Naive B cell (primary cell): ENCODE results near the gene SLC39A13. TPM values are rescaled to one million over a fixed set of nuclear protein-coding genes. Genes with fewer than 3 reads are reported as not detected.

ENCODE experiments used
- ATAC-seq, 2 donors: fragments of 150-1000 bp; cut with Tn5 transposase; 2 replicates each; pipeline ENCODE4 v1.10.0; 2021; ENCODE audit warnings: low read depth in 2 of 2, mild to moderate bottlenecking in 2 of 2, moderate library complexity in 2 of 2
- DNase-seq: peaks from one replicate; pipeline ENCODE4 v3.0.0; 2022
- H3K27ac Mint-ChIP-seq, 6 donors: one replicate each; pipeline ENCODE4 v1.8.0; 2020 to 2022; ENCODE audit warnings: mild to moderate bottlenecking in 6 of 6, mixed read lengths in 6 of 6, moderate library complexity in 5 of 6, inconsistent platforms in 2 of 6
- H3K27me3 Mint-ChIP-seq, 3 donors: one replicate each; pipeline ENCODE4 v1.8.0; 2021 to 2022; ENCODE audit warnings: mixed read lengths in 3 of 3, mild to moderate bottlenecking in 1 of 3
- H3K36me3 Mint-ChIP-seq, 2 donors: one replicate each; pipeline ENCODE4 v1.8.0; 2020 to 2022; ENCODE audit warnings: mixed read lengths in 2 of 2, inconsistent platforms in 1 of 2, mild to moderate bottlenecking in 1 of 2
- H3K4me1 Mint-ChIP-seq, 3 donors: one replicate each; pipeline ENCODE4 v1.8.0; 2020 to 2022; ENCODE audit warnings: mixed read lengths in 3 of 3, inconsistent platforms in 1 of 3, mild to moderate bottlenecking in 1 of 3, moderate library complexity in 1 of 3
- H3K4me3 Mint-ChIP-seq, 8 donors: one replicate each; pipeline ENCODE4 v1.8.0; 2020 to 2022; ENCODE audit warnings: mild to moderate bottlenecking in 8 of 8, mixed read lengths in 8 of 8, moderate library complexity in 8 of 8, inconsistent platforms in 2 of 8
- H3K9me3 Mint-ChIP-seq, 7 donors: one replicate each; pipeline ENCODE4 v1.8.0; 2020 to 2022; ENCODE audit warnings: mixed read lengths in 7 of 7, mild to moderate bottlenecking in 5 of 7, inconsistent platforms in 2 of 7, moderate library complexity in 1 of 7
- polyA plus RNA-seq, 6 donors: library from polyadenylated mRNA; unstranded; fragments of 300-500 nt; fragmentation: Illumina TruSeq; gene quantifications; one replicate each; pipeline ENCODE4 v1.2.3, GENCODE V29; 2021; ENCODE audit warnings: low read depth in 6 of 6

The SLC39A13 gene
- polyA plus RNA-seq, 6 donors from 2014 or later, result 7.5 to 21.9 (median 17.2) TPM

- H3K4me1 Mint-ChIP-seq, result peaks cover 52 to 70% (median 70%) of the 10 kb centered on the region in 3 donors
- peak overlapping the region; percentile 57 to 94 (median 87) for H3K4me3 Mint-ChIP-seq
- H3K9me3 Mint-ChIP-seq, result no peaks in the 10 kb centered on the region
These were observed 9.8 kb upstream of the SLC39A13 start for GRCh38 chr11:47398551-47398950.

GRCh38 chr11:47399860-47400767 is 8.3 kb upstream of the SLC39A13 start:
- peak; percentile 71 to 73 for ATAC-seq
- Mint-ChIP-seq H3K4me3 (peak overlapping the region; percentile 83 to 96 (median 92)), H3K27ac (peak overlapping the region; percentile 84 to 97 (median 94)), H3K4me1 (peaks cover 44 to 60% (median 60%) of the 10 kb centered on the region in 3 donors), H3K36me3 (no peaks in the 10 kb centered on the region), H3K9me3 (no peaks in the 10 kb centered on the region), H3K27me3 (no peaks in the 10 kb centered on the region)
- DNase-seq, result peak; percentile 53

More at GRCh38 chr11:47398551-47398950, 9.8 kb upstream of the SLC39A13 start:
- ATAC-seq (no peak), DNase-seq (no peak)
- no peaks in the 10 kb centered on the region for H3K27me3 Mint-ChIP-seq
- peak overlapping the region in 4 of 6 donors; percentile 7 to 96 (median 62) for H3K27ac Mint-ChIP-seq
- H3K36me3 Mint-ChIP-seq, result no peaks in the 10 kb centered on the region

- Mint-ChIP-seq H3K36me3 (no peaks in the 10 kb centered on the region), H3K4me3 (peak overlapping the region; percentile 83 to 96 (median 84)), H3K9me3 (no peaks in the 10 kb centered on the region), H3K27ac (peak overlapping the region; percentile 57 to 97 (median 94)), H3K27me3 (no peaks in the 10 kb centered on the region), H3K4me1 (peaks cover 38 to 55% (median 53%) of the 10 kb centered on the region in 3 donors)
- DNase-seq (no peak), ATAC-seq (peak; percentile 61 to 72)
These were observed 7.6 kb upstream of the SLC39A13 start for GRCh38 chr11:47400768-47401279.

GRCh38 chr11:47403135-47403534 is 5.3 kb upstream of the SLC39A13 start:
- H3K9me3 Mint-ChIP-seq, result no peaks in the 10 kb centered on the region
- peaks cover 49 to 55% (median 50%) of the 10 kb centered on the region in 3 donors for H3K4me1 Mint-ChIP-seq
- no peaks in the 10 kb centered on the region for H3K36me3 Mint-ChIP-seq
- H3K27ac Mint-ChIP-seq, result peak overlapping the region in 4 of 6 donors; percentile 2 to 88 (median 62)
- no peak for DNase-seq
- no peak for ATAC-seq
- peak overlapping the region in 1 of 8 donors; percentile 12 for H3K4me3 Mint-ChIP-seq
- no peaks in the 10 kb centered on the region for H3K27me3 Mint-ChIP-seq

- Mint-ChIP-seq H3K4me3 (peak overlapping the region in 1 of 8 donors; percentile 41), H3K36me3 (no peaks in the 10 kb centered on the region), H3K4me1 (peaks cover 45 to 51% (median 46%) of the 10 kb centered on the region in 3 donors), H3K27me3 (no peaks in the 10 kb centered on the region), H3K9me3 (no peaks in the 10 kb centered on the region), H3K27ac (peak overlapping the region in 3 of 6 donors; percentile 43 to 88 (median 82))
- DNase-seq, result no peak
- no peak for ATAC-seq
These were observed 4.8 kb upstream of the SLC39A13 start for GRCh38 chr11:47403571-47403970.

- H3K27ac Mint-ChIP-seq, result peak overlapping the region in 5 of 6 donors; percentile 69 to 95 (median 90)
- no peaks in the 10 kb centered on the region for H3K9me3 Mint-ChIP-seq
- ATAC-seq (no peak), DNase-seq (no peak)
- peak overlapping the region; percentile 82 to 94 (median 93) for H3K4me3 Mint-ChIP-seq
- H3K27me3 Mint-ChIP-seq, result no peaks in the 10 kb centered on the region
- peaks cover 28 to 44% (median 32%) of the 10 kb centered on the region in 3 donors for H3K4me1 Mint-ChIP-seq
- H3K36me3 Mint-ChIP-seq, result no peaks in the 10 kb centered on the region
These were observed 1.3 kb upstream of the SLC39A13 start for GRCh38 chr11:47406896-47407745.

GRCh38 chr11:47408598-47409439 is 429 bp downstream of the SLC39A13 start:
- H3K4me3 Mint-ChIP-seq, result peak overlapping the region; percentile 78 to 97 (median 92)
- peak overlapping the region; percentile 91 to 99 (median 94) for H3K27ac Mint-ChIP-seq
- no peaks in the 10 kb centered on the region for H3K9me3 Mint-ChIP-seq
- no peaks in the 10 kb centered on the region for H3K36me3 Mint-ChIP-seq
- DNase-seq (no peak), ATAC-seq (no peak)
- peaks cover 25 to 37% (median 29%) of the 10 kb centered on the region in 3 donors for H3K4me1 Mint-ChIP-seq
- H3K27me3 Mint-ChIP-seq, result no peaks in the 10 kb centered on the region

- no peaks in the 10 kb centered on the region for H3K27me3 Mint-ChIP-seq
- H3K36me3 Mint-ChIP-seq, result no peaks in the 10 kb centered on the region
- no peak for ATAC-seq
- no peaks in the 10 kb centered on the region for H3K9me3 Mint-ChIP-seq
- no peak for DNase-seq
- peaks cover 28 to 42% (median 33%) of the 10 kb centered on the region in 3 donors for H3K4me1 Mint-ChIP-seq
- peak overlapping the region; percentile 74 to 99 (median 94) for H3K27ac Mint-ChIP-seq
- peak overlapping the region; percentile 78 to 97 (median 92) for H3K4me3 Mint-ChIP-seq
These were observed 1.3 kb downstream of the SLC39A13 start for GRCh38 chr11:47409440-47410369.

- Mint-ChIP-seq H3K27ac (peak overlapping the region in 1 of 6 donors; percentile 65), H3K4me3 (peak overlapping the region in 3 of 8 donors; percentile 47 to 93 (median 50)), H3K9me3 (no peaks in the 10 kb centered on the region), H3K36me3 (no peaks in the 10 kb centered on the region), H3K4me1 (peaks cover 28 to 42% (median 33%) of the 10 kb centered on the region in 3 donors), H3K27me3 (no peaks in the 10 kb centered on the region)
- ATAC-seq (no peak), DNase-seq (no peak)
These were observed 2.2 kb downstream of the SLC39A13 start for GRCh38 chr11:47410370-47411264.

GRCh38 chr11:47411884-47412746 is 3.7 kb downstream of the SLC39A13 start:
- Mint-ChIP-seq H3K4me3 (no peak overlapping the region), H3K4me1 (peaks cover 22 to 37% (median 25%) of the 10 kb centered on the region in 3 donors), H3K27ac (no peak overlapping the region), H3K9me3 (no peaks in the 10 kb centered on the region), H3K27me3 (no peaks in the 10 kb centered on the region), H3K36me3 (no peaks in the 10 kb centered on the region)
- no peak for ATAC-seq
- DNase-seq, result peak; percentile 53
